BE2C (cell line): Measurements from ENCODE around the gene USP36.
"Not testable (repeated sequence)": the region's sequence is repeated elsewhere in the genome, so short reads cannot be mapped to it uniquely, and the experiment has no call there.

Source experiments
- DNase-seq: peaks from one replicate; pipeline ENCODE4 v3.0.0-alpha.2; 2020
- H3K27me3 ChIP-seq: fragments of 250-450 bp; sonication (Bioruptor Pico); 2 replicates; pipeline ENCODE4 v1.5.1; 2020; ENCODE audit warnings: mild to moderate bottlenecking
- H3K36me3 ChIP-seq: fragments of 250-450 bp; sonication (Bioruptor Pico); 2 replicates; pipeline ENCODE4 v1.5.1; 2020; ENCODE audit warnings: mild to moderate bottlenecking
- H3K4me1 ChIP-seq: fragments of 250-450 bp; sonication (Bioruptor Pico); 2 replicates; pipeline ENCODE4 v1.5.1; 2020
- H3K4me3 ChIP-seq: 2 replicates; pipeline ENCODE4 v1.5.1; 2011; ENCODE audit warnings: low read depth, low read length
- H3K9me3 ChIP-seq: fragments of 250-450 bp; sonication (Bioruptor Pico); 2 replicates; pipeline ENCODE4 v1.5.1; 2020
- CTCF ChIP-seq: IDR thresholded peaks from 2 replicates; pipeline ENCODE4 v1.5.1; 2012; ENCODE audit warnings: mild to moderate bottlenecking, low read depth, low read length

The USP36 gene

GRCh38 chr17:78873519-78874340 lies 33.1 kb upstream of the USP36 start:
- no peaks in the 10 kb centered on the region for H3K27me3 ChIP-seq
- no peak for TF ChIP-seq CTCF
- peaks cover 18% of the 10 kb centered on the region for H3K4me1 ChIP-seq
- H3K9me3 ChIP-seq: no peaks in the 10 kb centered on the region
- peaks cover 7% of the 10 kb centered on the region; the same call in 1 of the 2 replicates for H3K36me3 ChIP-seq
- no peak overlapping the region for H3K4me3 ChIP-seq
- no peak for DNase-seq

GRCh38 chr17:78872486-78872885 lies 31.9 kb upstream of the USP36 start:
- Histone ChIP-seq H3K36me3 (peaks cover 7% of the 10 kb centered on the region; the same call in 1 of the 2 replicates), H3K9me3 (no peaks in the 10 kb centered on the region), H3K4me3 (no peak overlapping the region), H3K4me1 (peaks cover 18% of the 10 kb centered on the region), H3K27me3 (no peaks in the 10 kb centered on the region)
- TF ChIP-seq CTCF: no peak
- no peak for DNase-seq

- no peaks in the 10 kb centered on the region for H3K27me3 ChIP-seq
- no peaks in the 10 kb centered on the region for H3K9me3 ChIP-seq
- H3K4me1 ChIP-seq: peaks cover 17% of the 10 kb centered on the region
- H3K36me3 ChIP-seq: peaks cover 7% of the 10 kb centered on the region; the same call in 1 of the 2 replicates
- no peak overlapping the region for H3K4me3 ChIP-seq
- TF ChIP-seq CTCF: no peak
- no peak for DNase-seq
Observed at GRCh38 chr17:78870621-78871020, 30.0 kb upstream of the USP36 start.

GRCh38 chr17:78868391-78868790 lies 27.8 kb upstream of the USP36 start:
- H3K4me1 ChIP-seq: peaks cover 5% of the 10 kb centered on the region; the same call in 1 of the 2 replicates
- no peak for DNase-seq
- no peak overlapping the region for H3K4me3 ChIP-seq
- TF ChIP-seq CTCF: no peak
- no peaks in the 10 kb centered on the region for H3K27me3 ChIP-seq
- H3K36me3 ChIP-seq: peaks cover 6% of the 10 kb centered on the region; the same call in 1 of the 2 replicates
- no peaks in the 10 kb centered on the region for H3K9me3 ChIP-seq

DNA sequence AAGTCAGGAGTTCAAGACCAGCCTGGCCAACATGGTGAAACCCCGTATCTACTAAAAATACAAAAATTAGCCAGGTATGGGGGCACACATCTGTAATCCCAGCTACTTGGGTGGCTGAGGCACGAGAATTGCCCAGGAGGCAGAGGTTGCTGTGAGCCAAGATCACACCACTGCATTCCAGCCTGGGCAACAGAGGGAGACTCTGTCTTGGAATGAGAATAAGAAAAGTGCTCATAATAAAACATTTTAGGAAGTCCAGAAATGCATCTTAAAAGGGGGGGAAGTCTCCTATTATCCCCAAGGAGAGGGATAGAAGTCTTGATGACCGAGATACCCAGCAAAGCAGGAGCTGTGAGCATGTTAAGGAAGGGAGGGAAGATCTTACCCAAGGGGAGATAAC lies 26.4 kb upstream of the USP36 start:
- not testable (repeated sequence) for H3K4me1 ChIP-seq, H3K4me3 ChIP-seq, H3K36me3 ChIP-seq, H3K9me3 ChIP-seq, DNase-seq, H3K27me3 ChIP-seq

DNA sequence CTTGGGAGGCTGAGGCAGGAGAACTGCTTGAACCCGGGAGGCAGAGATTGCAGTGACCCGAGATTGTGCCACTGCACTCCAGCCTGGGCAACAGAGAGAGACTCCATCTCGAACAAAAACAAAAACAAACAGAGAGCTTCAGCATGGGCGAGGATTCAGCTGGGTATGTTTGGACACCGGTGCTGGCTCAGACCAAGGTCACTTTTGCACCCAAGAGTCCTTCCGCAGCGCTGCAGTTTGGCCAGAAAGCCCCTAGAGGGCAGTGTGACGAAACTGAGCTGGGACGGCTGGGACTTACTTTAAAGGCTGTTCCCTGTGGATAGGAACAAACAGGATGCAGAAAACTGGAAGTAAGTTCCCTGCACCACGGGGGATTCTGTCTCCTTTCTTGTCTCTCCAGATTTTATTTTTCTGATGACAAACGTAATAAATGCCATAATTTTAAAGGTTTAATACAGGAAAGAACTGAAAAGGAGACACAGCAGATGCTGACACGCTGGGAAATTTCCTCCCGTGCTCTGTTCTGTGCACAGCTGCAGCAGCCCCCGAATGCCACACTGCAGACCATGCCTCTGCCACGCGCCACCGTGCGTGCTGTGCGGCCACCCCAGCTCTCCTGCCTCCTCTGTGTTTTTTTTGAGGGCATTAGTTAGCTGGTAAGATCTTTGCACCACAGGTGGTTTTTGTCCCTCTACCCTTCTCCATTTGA lies 25.2 kb upstream of the USP36 start:
- peak; percentile 78 for DNase-seq
- Histone ChIP-seq H3K27me3 (no peaks in the 10 kb centered on the region), H3K4me1 (peaks cover 5% of the 10 kb centered on the region; the same call in 1 of the 2 replicates), H3K4me3 (peak overlapping the region; percentile 47), H3K9me3 (no peaks in the 10 kb centered on the region; the same call in 1 of the 2 replicates), H3K36me3 (peaks cover 5% of the 10 kb centered on the region; the same call in 1 of the 2 replicates)
- peak; percentile 96 for TF ChIP-seq CTCF
